GM08714 (cell line): ENCODE data around the gene AGAP1.

Source experiments
- H3K4me3 ChIP-seq: fragments of 200-500 bp; sonication (Bioruptor generic); 2 replicates; pipeline ENCODE4 v1.5.1; 2014; ENCODE audit warnings: mild to moderate bottlenecking, low read length, inconsistent platforms
- ZNF274 ChIP-seq: IDR thresholded peaks from 2 replicates; pipeline ENCODE4 v1.6.1; 2012; ENCODE audit warnings: mild to moderate bottlenecking, low read depth, low read length

Gene AGAP1

GRCh38 chr2:235966932-235967757 is 473.3 kb downstream of the AGAP1 start:
- no peak overlapping the region for H3K4me3 ChIP-seq
- TF ChIP-seq ZNF274, result no peak

GRCh38 chr2:235968155-235968554 is 474.3 kb downstream of the AGAP1 start:
- no peak overlapping the region for H3K4me3 ChIP-seq
- TF ChIP-seq ZNF274, result no peak

- TF ChIP-seq ZNF274, result no peak
- H3K4me3 ChIP-seq, result no peak overlapping the region
Measured at GRCh38 chr2:235968616-235969324, 474.9 kb downstream of the AGAP1 start.

GRCh38 chr2:235970204-235971040 is 476.6 kb downstream of the AGAP1 start:
- H3K4me3 ChIP-seq, result no peak overlapping the region
- no peak for TF ChIP-seq ZNF274

GRCh38 chr2:235976516-235976915 is 482.7 kb downstream of the AGAP1 start:
- H3K4me3 ChIP-seq, result no peak overlapping the region
- TF ChIP-seq ZNF274, result no peak

- TF ChIP-seq ZNF274, result no peak
- H3K4me3 ChIP-seq, result no peak overlapping the region
Measured at GRCh38 chr2:235976956-235977355, 483.1 kb downstream of the AGAP1 start.

- TF ChIP-seq ZNF274, result no peak
- H3K4me3 ChIP-seq, result no peak overlapping the region
Measured at GRCh38 chr2:235977445-235977844, 483.6 kb downstream of the AGAP1 start.

- no peak for TF ChIP-seq ZNF274
Measured at GRCh38 chr2:235978022-235978421, 484.2 kb downstream of the AGAP1 start.

GRCh38 chr2:235979037-235979436 is 485.2 kb downstream of the AGAP1 start:
- no peak for TF ChIP-seq ZNF274
- H3K4me3 ChIP-seq, result no peak overlapping the region

More at GRCh38 chr2:235978022-235978421, 484.2 kb downstream of the AGAP1 start:
- H3K4me3 ChIP-seq, result no peak overlapping the region

- H3K4me3 ChIP-seq, result no peak overlapping the region
- TF ChIP-seq ZNF274, result no peak
Measured at GRCh38 chr2:235979753-235980435, 486.1 kb downstream of the AGAP1 start.

GRCh38 chr2:235981631-235982030 is 487.8 kb downstream of the AGAP1 start:
- no peak for TF ChIP-seq ZNF274

GRCh38 chr2:235983016-235983415 is 489.2 kb downstream of the AGAP1 start:
- H3K4me3 ChIP-seq, result no peak overlapping the region
- no peak for TF ChIP-seq ZNF274

More at GRCh38 chr2:235981631-235982030, 487.8 kb downstream of the AGAP1 start:
- no peak overlapping the region for H3K4me3 ChIP-seq

GRCh38 chr2:235984552-235984951 is 490.7 kb downstream of the AGAP1 start:
- TF ChIP-seq ZNF274, result no peak
- no peak overlapping the region for H3K4me3 ChIP-seq

- TF ChIP-seq ZNF274, result no peak
- H3K4me3 ChIP-seq, result no peak overlapping the region
Measured at GRCh38 chr2:235986361-235986760, 492.5 kb downstream of the AGAP1 start.
